LNCaP clone FGC (cell line): Measurements from ENCODE around the gene CDK10.
A peak's percentile ranks its signal among the peaks of the same experiment; 100 is the strongest.

Experiments used
- DNase-seq: peaks from one replicate; pipeline ENCODE4 v3.0.0-alpha.2; 2011; ENCODE audit warnings: low read depth
- H3K4me3 ChIP-seq: 2 replicates; pipeline ENCODE4 v1.5.1; 2011; ENCODE audit warnings: mild to moderate bottlenecking, low read depth, low read length, control low read depth
- CTCF ChIP-seq: IDR thresholded peaks from 2 replicates; pipeline ENCODE4 v1.5.1; 2012; ENCODE audit warnings: mild to moderate bottlenecking; ENCODE audit not compliant: control insufficient read depth, insufficient read depth; ENCODE audit errors: extremely low read depth

Gene CDK10

GRCh38 chr16:89700649-89701424, 14.3 kb downstream of the CDK10 start:
- H3K4me3 ChIP-seq = peak overlapping the region; percentile 71
- DNase-seq = no peak
- peak; percentile 56 for TF ChIP-seq CTCF

- DNase-seq = peak; percentile 83
Measured at GRCh38 chr16:89701425-89702406, 15.2 kb downstream of the CDK10 start, which contains the start of gene SPATA2L. Gene SPATA2L, minus strand, starts transcription at chr16:89701705. Its CDS starts 473 bp downstream, at chr16:89701232.

GRCh38 chr16:89704281-89704680, 17.8 kb downstream of the CDK10 start:
- TF ChIP-seq CTCF = no peak
- H3K4me3 ChIP-seq = no peak overlapping the region
- no peak for DNase-seq

More at GRCh38 chr16:89701425-89702406, 15.2 kb downstream of the CDK10 start, which contains the start of gene SPATA2L:
- peak within 1 kb of the TSS; percentile 71 for H3K4me3 ChIP-seq
- TF ChIP-seq CTCF = peak; percentile 45

- TF ChIP-seq CTCF = no peak
- no peak overlapping the region for H3K4me3 ChIP-seq
- DNase-seq = no peak
Measured at GRCh38 chr16:89705006-89705405, 18.5 kb downstream of the CDK10 start.

GRCh38 chr16:89706518-89707260, 20.2 kb downstream of the CDK10 start:
- no peak for TF ChIP-seq CTCF
- DNase-seq = no peak
- H3K4me3 ChIP-seq = no peak overlapping the region

DNA sequence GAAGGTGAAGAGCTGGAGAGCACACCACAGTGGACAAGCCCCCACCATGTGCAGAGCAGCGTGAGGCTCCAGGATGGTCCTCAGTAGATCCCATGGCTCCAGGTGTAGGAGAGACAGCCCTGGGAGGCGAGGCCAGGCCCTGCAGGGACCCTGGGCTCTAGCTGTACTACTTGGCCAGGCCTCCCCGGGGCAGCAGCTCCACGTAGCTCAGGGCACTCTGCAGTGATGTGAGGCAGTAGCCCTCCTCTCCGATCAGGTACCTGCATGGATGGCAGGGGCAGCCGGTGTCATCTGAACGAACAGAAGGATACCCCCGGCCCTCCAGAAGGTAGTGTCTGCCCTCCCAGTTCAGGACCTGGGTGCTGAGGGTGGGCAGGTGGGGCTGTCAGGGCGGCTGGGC, 21.2 kb downstream of the CDK10 start:
- no peak for DNase-seq
- no peak overlapping the region for H3K4me3 ChIP-seq
- TF ChIP-seq CTCF = no peak
